Muscle layer of duodenum (tissue), 2 donors: ENCODE results near the gene LSAMP.

Experiments
- H3K27ac ChIP-seq: one replicate; pipeline ENCODE4 v1.7.0; 2013; ENCODE audit warnings: mild to moderate bottlenecking, low read length
- H3K27me3 ChIP-seq: one replicate; pipeline ENCODE4 v1.7.0; 2013; ENCODE audit warnings: low read depth, mild to moderate bottlenecking, control low read depth, low read length
- H3K36me3 ChIP-seq, 2 donors: one replicate each; pipeline ENCODE4 v1.7.0; 2013; ENCODE audit warnings: low read length in 2 of 2, control low read depth in 1 of 2, mild to moderate bottlenecking in 1 of 2; ENCODE audit not compliant: insufficient read depth in 2 of 2, control insufficient read depth in 1 of 2
- H3K4me1 ChIP-seq, 2 donors: one replicate each; pipeline ENCODE4 v1.7.0; 2013; ENCODE audit warnings: low read length in 2 of 2, mild to moderate bottlenecking in 2 of 2, control low read depth in 1 of 2, moderate library complexity in 1 of 2; ENCODE audit not compliant: insufficient read depth in 2 of 2, control insufficient read depth in 1 of 2
- H3K4me3 ChIP-seq, 2 donors: one replicate each; pipeline ENCODE4 v1.7.0; 2013; ENCODE audit warnings: low read length in 2 of 2, low read depth in 1 of 2, mild to moderate bottlenecking in 1 of 2
- H3K9me3 ChIP-seq, 2 donors: one replicate each; pipeline ENCODE4 v1.7.0; 2013; ENCODE audit warnings: low read length in 2 of 2, control low read depth in 1 of 2, mild to moderate bottlenecking in 1 of 2; ENCODE audit not compliant: control insufficient read depth in 1 of 2
- donor health status: healthy.

The LSAMP gene

DNA sequence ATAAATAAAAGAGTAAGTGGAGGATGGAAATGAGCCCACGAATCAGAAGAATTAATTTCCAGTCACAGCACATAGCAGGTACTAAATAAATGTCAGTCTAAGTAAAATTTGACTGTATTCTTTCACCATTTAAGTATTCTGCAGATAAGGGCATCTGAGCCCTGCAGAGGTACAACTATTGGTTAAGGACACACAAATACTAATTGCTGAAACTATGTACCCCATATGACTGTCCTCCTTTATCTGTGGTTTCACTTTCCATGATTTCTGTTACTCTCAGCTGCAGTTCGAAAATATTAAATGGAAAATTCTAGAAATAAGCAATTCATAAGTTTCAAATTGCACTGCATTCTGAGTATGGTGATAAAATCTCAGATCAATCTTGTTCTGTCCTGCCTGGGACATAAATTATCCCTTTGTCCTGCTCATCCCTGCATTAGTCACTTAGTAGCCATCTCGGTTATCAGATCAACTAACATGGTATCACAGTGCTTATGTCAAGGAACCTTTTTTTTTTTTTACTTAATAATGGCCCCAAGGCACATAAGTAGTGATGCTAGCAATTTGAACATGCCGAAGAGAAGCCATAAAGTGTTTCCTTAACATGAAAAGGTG, 95.1 kb downstream of the LSAMP start:
- Histone ChIP-seq H3K4me3 (no peak overlapping the region), H3K4me1 (no peaks in the 10 kb centered on the region), H3K9me3 (no peaks in the 10 kb centered on the region), H3K27ac (no peak overlapping the region), H3K36me3 (no peaks in the 10 kb centered on the region), H3K27me3 (no peaks in the 10 kb centered on the region)

DNA sequence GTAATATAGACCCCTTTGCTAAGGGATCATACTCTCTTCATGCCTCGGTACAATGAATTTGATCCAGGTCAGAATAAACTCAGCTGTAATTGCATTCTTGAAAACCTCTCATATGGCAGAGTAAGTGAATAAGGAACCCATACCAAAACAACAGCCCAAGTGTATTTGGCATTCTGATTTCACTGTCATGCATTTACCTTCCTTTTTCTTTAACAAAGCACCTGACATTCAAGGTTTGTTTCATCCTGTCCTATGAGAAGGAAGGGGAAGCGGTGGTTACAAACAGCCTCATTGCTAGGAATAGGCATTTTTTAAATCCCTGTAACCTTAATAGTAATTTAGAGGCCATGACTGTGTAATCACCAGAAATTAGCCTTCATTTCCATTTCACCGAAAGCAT, 97.1 kb downstream of the LSAMP start:
- Histone ChIP-seq H3K4me3 (no peak overlapping the region), H3K27ac (no peak overlapping the region), H3K9me3 (no peaks in the 10 kb centered on the region), H3K27me3 (no peaks in the 10 kb centered on the region), H3K36me3 (no peaks in the 10 kb centered on the region), H3K4me1 (no peaks in the 10 kb centered on the region)

DNA sequence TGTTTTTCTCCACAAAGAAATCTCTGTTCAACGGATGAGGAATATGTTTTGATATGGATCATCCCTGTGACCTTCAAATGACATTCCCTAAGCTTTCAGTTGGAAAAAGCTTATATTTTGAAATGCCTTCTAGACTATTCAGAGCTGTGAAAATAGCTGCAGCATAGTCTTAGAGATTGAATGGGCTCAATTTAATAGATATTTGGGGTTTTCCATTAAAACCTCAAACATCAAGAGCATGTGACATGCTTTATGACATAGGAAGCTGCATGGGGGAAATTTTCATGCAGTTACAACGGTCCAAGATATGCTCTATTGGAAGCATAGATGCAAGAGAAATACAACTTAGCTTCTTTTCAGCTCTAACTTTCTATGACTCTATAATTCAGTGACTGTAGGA, 102.8 kb downstream of the LSAMP start:
- Histone ChIP-seq H3K27ac (no peak overlapping the region), H3K27me3 (no peaks in the 10 kb centered on the region), H3K9me3 (no peaks in the 10 kb centered on the region), H3K36me3 (no peaks in the 10 kb centered on the region), H3K4me3 (no peak overlapping the region), H3K4me1 (peaks cover 0 to 4% of the 10 kb centered on the region in 2 donors)

DNA sequence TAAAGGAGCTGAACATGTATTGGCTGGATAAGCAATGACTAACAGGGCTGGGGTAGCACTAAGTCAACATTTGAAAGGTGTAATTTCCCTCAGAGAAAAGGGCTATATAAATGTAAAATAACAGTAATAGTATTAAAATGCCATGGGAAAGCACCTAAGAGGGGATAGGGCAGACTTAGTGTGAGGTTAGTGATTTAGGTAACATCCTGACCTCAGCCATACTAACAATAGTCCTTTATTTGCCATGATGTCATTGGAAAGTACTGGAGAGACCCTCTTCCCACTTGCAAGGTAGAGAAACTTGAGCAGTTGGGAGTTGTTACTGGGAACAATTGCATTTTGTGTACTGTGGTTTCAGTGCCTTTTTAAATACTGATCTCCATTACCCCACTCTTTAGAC, 103.4 kb downstream of the LSAMP start:
- peaks cover 0 to 4% of the 10 kb centered on the region in 2 donors for H3K4me1 ChIP-seq
- no peaks in the 10 kb centered on the region for H3K27me3 ChIP-seq
- H3K36me3 ChIP-seq = no peaks in the 10 kb centered on the region
- no peak overlapping the region for H3K27ac ChIP-seq
- H3K4me3 ChIP-seq = no peak overlapping the region
- H3K9me3 ChIP-seq = no peaks in the 10 kb centered on the region

DNA sequence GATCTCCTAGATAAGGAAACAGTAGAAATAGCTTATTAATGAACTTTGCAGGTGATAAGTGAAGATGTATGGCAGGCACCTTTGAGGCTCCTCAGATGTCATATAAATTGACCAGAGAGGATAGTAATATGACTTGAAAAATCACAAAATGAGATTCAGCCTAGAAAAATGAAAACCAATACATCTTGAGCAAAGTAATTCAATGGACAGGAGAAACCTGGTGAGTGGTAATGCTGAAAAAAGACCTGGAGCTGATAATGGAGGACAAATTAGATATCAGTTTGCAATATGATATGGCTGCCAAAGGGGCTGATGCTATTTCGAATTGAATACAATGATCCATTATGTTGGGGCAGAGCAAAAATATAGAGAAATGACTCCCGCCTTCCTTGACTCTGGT, 103.9 kb downstream of the LSAMP start:
- Histone ChIP-seq H3K36me3 (no peaks in the 10 kb centered on the region), H3K4me3 (no peak overlapping the region), H3K27ac (no peak overlapping the region), H3K27me3 (no peaks in the 10 kb centered on the region), H3K4me1 (peaks cover 0 to 4% of the 10 kb centered on the region in 2 donors), H3K9me3 (no peaks in the 10 kb centered on the region)

DNA sequence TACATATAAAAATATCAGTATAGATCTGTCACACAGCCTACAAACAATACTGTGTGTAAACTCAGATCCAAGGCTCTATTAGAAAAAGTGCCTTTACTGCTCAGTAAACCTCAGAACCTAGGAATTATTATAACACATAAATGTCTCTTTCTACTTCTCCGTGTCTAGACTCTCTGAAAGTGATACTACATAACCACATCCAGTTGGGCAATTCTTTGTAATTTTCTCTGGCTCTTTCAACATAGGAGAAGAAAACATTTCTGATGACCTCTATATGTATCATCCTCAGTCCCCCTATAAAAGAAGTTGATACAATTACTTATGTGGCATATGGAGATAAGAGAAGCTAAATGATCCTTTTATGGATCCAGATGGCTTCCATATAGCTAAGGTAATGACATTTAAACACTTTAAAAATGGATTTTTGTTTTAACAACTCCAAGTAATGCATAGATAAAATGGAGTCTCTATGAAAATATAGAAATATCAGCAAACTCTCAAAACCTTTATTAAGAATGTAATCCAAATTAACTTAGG, 104.5 kb downstream of the LSAMP start:
- Histone ChIP-seq H3K4me3 (no peak overlapping the region), H3K27me3 (no peaks in the 10 kb centered on the region), H3K9me3 (no peaks in the 10 kb centered on the region), H3K4me1 (peaks cover 0 to 4% of the 10 kb centered on the region in 2 donors), H3K27ac (no peak overlapping the region), H3K36me3 (no peaks in the 10 kb centered on the region)

DNA sequence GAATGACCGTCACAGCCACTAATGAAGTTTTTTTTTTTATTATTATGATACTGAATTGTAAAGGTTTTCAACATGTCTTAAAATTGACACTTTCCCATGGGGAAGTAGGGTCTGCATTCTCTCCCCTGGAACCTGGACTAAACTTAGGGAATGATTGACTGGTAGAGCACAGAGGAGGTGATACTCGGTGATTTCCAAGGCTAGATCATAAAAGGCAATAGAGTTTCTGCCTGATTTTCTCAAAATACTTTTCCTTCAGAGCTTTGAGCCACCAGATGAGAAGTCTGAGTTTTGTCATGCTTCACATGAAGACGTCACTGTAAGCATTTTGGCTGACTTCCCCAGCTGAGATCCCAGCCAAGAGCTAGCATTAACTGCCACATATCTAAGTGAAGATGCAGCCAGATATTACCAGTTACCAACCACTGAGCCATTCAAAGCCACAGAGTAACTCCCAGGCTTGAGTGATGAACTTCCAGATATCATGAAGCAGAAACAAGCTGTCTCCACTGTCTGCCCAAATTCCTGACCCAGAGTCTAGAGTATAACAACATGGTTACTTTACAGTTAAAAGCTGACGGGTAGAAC, 105.8 kb downstream of the LSAMP start:
- no peaks in the 10 kb centered on the region for H3K36me3 ChIP-seq
- peaks cover 0 to 4% of the 10 kb centered on the region in 2 donors for H3K4me1 ChIP-seq
- H3K27ac ChIP-seq = no peak overlapping the region
- no peaks in the 10 kb centered on the region for H3K27me3 ChIP-seq
- H3K9me3 ChIP-seq = no peaks in the 10 kb centered on the region
- H3K4me3 ChIP-seq = no peak overlapping the region

DNA sequence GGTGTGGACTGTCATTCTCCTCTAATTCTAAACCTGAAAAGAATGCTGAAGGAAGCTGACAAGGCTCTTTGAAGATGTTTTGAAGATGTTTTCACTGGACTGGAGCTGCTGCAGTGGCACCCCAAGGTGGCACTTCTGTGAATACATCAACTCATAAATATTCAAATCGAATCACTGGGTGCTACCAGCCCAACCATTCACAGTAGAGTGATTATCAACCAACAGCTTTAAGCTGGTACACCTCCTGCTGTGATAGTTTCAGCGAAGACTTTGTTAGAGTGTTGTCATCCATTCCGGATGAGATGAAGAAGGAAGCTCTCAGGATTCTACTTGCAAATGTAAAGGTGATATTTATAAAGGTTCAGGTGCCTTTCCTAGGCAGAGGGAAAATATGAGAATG, 106.6 kb downstream of the LSAMP start:
- H3K4me1 ChIP-seq = peaks cover 0 to 4% of the 10 kb centered on the region in 2 donors
- H3K9me3 ChIP-seq = no peaks in the 10 kb centered on the region
- no peak overlapping the region for H3K27ac ChIP-seq
- H3K4me3 ChIP-seq = no peak overlapping the region
- no peaks in the 10 kb centered on the region for H3K27me3 ChIP-seq
- no peaks in the 10 kb centered on the region for H3K36me3 ChIP-seq

DNA sequence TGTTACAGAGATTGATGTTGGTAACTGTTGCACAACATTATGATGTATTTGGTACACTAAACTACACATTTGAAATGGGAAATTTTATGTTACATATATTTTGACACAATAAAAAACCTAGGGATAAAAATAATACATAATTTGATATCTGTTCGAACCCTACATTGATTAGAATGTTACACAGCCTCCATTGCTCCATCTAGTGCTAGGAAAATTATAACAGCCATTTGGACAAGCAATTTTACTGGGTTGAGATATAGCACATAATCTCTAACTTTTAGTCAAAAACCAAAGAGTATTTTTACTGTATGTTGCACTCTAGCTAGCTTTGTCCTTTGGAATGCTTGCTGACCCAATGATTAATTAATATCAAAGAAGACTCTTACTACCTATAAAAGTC, 108.1 kb downstream of the LSAMP start:
- Histone ChIP-seq H3K27ac (no peak overlapping the region), H3K36me3 (no peaks in the 10 kb centered on the region), H3K4me3 (no peak overlapping the region), H3K27me3 (no peaks in the 10 kb centered on the region), H3K9me3 (peaks cover 0 to 5% of the 10 kb centered on the region in 2 donors), H3K4me1 (peaks cover 0 to 4% of the 10 kb centered on the region in 2 donors)

DNA sequence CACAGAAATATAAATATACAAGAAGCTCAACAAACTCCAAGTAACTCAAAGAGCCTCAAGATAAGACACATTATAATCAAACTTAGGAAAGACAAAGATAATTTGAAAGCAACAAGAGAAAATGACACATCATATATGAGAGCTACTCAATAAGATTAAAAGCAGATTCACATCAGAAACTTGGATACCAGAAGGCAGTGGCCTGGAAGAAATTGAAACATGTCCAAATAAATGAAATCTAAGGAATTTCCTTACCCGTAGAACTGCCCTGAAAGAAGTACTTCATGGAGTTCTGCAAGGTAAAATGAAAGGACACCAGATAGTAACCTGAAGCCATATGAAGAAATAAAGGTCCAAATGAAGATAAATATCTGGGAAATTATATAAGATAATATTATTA, 113.9 kb downstream of the LSAMP start:
- H3K9me3 ChIP-seq = peaks cover 0 to 8% of the 10 kb centered on the region in 2 donors
- H3K4me1 ChIP-seq = no peaks in the 10 kb centered on the region
- H3K27me3 ChIP-seq = no peaks in the 10 kb centered on the region
- no peak overlapping the region for H3K4me3 ChIP-seq
- H3K27ac ChIP-seq = no peak overlapping the region
- H3K36me3 ChIP-seq = no peaks in the 10 kb centered on the region

DNA sequence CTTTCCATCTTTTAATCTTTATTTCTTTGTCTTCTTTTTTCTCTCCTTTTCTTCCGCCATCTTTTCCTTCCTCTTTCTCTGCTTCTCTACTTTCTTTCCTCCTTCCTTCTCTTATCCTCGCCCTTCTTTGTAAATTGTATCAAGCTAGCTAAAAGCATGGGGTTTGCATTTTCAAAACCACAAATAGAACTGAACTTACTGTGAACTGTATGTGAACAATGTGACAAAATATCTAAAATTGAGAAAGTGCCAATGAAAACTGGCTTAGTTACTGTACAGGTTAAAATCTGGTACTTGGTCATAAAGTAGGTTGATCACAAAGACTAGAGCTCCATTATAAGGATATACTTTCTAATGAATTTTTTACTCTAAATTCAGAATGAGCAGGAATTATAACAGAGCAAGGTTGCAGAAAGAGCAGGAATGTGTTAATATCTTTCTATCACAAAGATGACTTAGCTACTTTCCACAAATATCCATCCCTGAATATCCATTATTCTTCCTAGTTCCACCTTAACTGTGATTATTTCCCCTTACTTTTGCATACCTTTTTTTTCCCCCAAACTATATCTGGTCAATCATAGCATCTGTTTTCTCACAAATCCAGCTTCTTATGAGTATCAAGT, 122.4 kb downstream of the LSAMP start:
- Histone ChIP-seq H3K4me3 (no peak overlapping the region), H3K27ac (no peak overlapping the region), H3K36me3 (no peaks in the 10 kb centered on the region), H3K4me1 (no peaks in the 10 kb centered on the region), H3K27me3 (no peaks in the 10 kb centered on the region), H3K9me3 (no peaks in the 10 kb centered on the region)
